T-helper 17 cell (primary cell): ENCODE data around the gene PPFIA2. TPM values are rescaled to one million over a fixed set of nuclear protein-coding genes. Genes with fewer than 3 reads are reported as not detected.

Experiments
- ATAC-seq: fragments of 150-1000 bp; cut with Tn5 transposase; 2 replicates; pipeline ENCODE4 v1.10.0; 2021; ENCODE audit warnings: mild to moderate bottlenecking, moderate library complexity
- DNase-seq, 3 donors: peaks; one replicate each; pipeline versions ENCODE4 v3.0.0 to v3.0.0-alpha.2; 2020 to 2021
- H3K9me3 ChIP-seq: one replicate; pipeline ENCODE4 v1.7.0; 2013; ENCODE audit warnings: low read length, mild to moderate bottlenecking; ENCODE audit not compliant: control insufficient read depth, poor library complexity, severe bottlenecking
- H3K27ac Mint-ChIP-seq: one replicate; pipeline ENCODE4 v1.8.0; 2022; ENCODE audit warnings: mild to moderate bottlenecking, moderate library complexity, mixed read lengths
- H3K27me3 Mint-ChIP-seq: one replicate; pipeline ENCODE4 v1.8.0; 2022; ENCODE audit warnings: mixed read lengths
- H3K36me3 Mint-ChIP-seq: one replicate; pipeline ENCODE4 v1.8.0; 2022; ENCODE audit warnings: low read depth, mixed read lengths
- H3K4me1 Mint-ChIP-seq: one replicate; pipeline ENCODE4 v1.8.0; 2022; ENCODE audit warnings: mild to moderate bottlenecking, mixed read lengths
- H3K4me3 Mint-ChIP-seq: one replicate; pipeline ENCODE4 v1.8.0; 2022; ENCODE audit warnings: mild to moderate bottlenecking, moderate library complexity, mixed read lengths
- total RNA-seq, 4 donors: library from RNA in 2 of 4; stranded (reverse) in 2 of 4; gene quantifications; one replicate each; pipeline ENCODE4 v1.2.3 and lab custom pipeline; 2022 to 2026

Gene PPFIA2
- total RNA-seq, 2 donors from 2014 or later = not detected

- no peaks in the 10 kb centered on the region for H3K36me3 Mint-ChIP-seq
- no peaks in the 10 kb centered on the region for H3K27me3 Mint-ChIP-seq
- H3K4me1 Mint-ChIP-seq = no peaks in the 10 kb centered on the region
- DNase-seq (no peak), ATAC-seq (no peak)
- H3K9me3 ChIP-seq = no peaks in the 10 kb centered on the region
- H3K4me3 Mint-ChIP-seq = no peak overlapping the region
- H3K27ac Mint-ChIP-seq = no peak overlapping the region
Measured at GRCh38 chr12:81572411-81572810, 186.7 kb downstream of the PPFIA2 start.

- ATAC-seq = no peak
- Mint-ChIP-seq H3K4me1 (no peaks in the 10 kb centered on the region), H3K36me3 (no peaks in the 10 kb centered on the region), H3K27me3 (no peaks in the 10 kb centered on the region), H3K4me3 (no peak overlapping the region), H3K27ac (no peak overlapping the region)
- DNase-seq = no peak
- no peaks in the 10 kb centered on the region for H3K9me3 ChIP-seq
Measured at GRCh38 chr12:81570234-81570633, 188.9 kb downstream of the PPFIA2 start.

GRCh38 chr12:81564237-81564636 is 194.9 kb downstream of the PPFIA2 start:
- H3K4me1 Mint-ChIP-seq = no peaks in the 10 kb centered on the region
- H3K9me3 ChIP-seq = no peaks in the 10 kb centered on the region
- no peak overlapping the region for H3K27ac Mint-ChIP-seq
- ATAC-seq (no peak), DNase-seq (no peak)
- H3K4me3 Mint-ChIP-seq = no peak overlapping the region
- no peaks in the 10 kb centered on the region for H3K27me3 Mint-ChIP-seq
- no peaks in the 10 kb centered on the region for H3K36me3 Mint-ChIP-seq

GRCh38 chr12:81558031-81558430 is 201.1 kb downstream of the PPFIA2 start:
- H3K4me1 Mint-ChIP-seq = no peaks in the 10 kb centered on the region
- H3K27ac Mint-ChIP-seq = no peak overlapping the region
- no peaks in the 10 kb centered on the region for H3K36me3 Mint-ChIP-seq
- ATAC-seq (no peak), DNase-seq (no peak)
- H3K9me3 ChIP-seq = no peaks in the 10 kb centered on the region
- H3K4me3 Mint-ChIP-seq = no peak overlapping the region
- no peaks in the 10 kb centered on the region for H3K27me3 Mint-ChIP-seq

- DNase-seq = no peak
- no peaks in the 10 kb centered on the region for H3K4me1 Mint-ChIP-seq
- H3K9me3 ChIP-seq = no peaks in the 10 kb centered on the region
- no peak overlapping the region for H3K27ac Mint-ChIP-seq
- no peaks in the 10 kb centered on the region for H3K36me3 Mint-ChIP-seq
- no peak for ATAC-seq
- H3K27me3 Mint-ChIP-seq = no peaks in the 10 kb centered on the region
- no peak overlapping the region for H3K4me3 Mint-ChIP-seq
Measured at GRCh38 chr12:81546811-81547210, 212.3 kb downstream of the PPFIA2 start.

- Mint-ChIP-seq H3K27me3 (no peaks in the 10 kb centered on the region), H3K27ac (no peak overlapping the region), H3K4me3 (no peak overlapping the region), H3K36me3 (no peaks in the 10 kb centered on the region), H3K4me1 (no peaks in the 10 kb centered on the region)
- ATAC-seq (no peak), DNase-seq (no peak)
- H3K9me3 ChIP-seq = no peaks in the 10 kb centered on the region
Measured at GRCh38 chr12:81543621-81544139, 215.5 kb downstream of the PPFIA2 start.

GRCh38 chr12:81542065-81543010 is 216.8 kb downstream of the PPFIA2 start:
- Mint-ChIP-seq H3K4me1 (no peaks in the 10 kb centered on the region), H3K4me3 (no peak overlapping the region), H3K27me3 (no peaks in the 10 kb centered on the region), H3K36me3 (no peaks in the 10 kb centered on the region), H3K27ac (no peak overlapping the region)
- ATAC-seq (no peak), DNase-seq (no peak)
- no peaks in the 10 kb centered on the region for H3K9me3 ChIP-seq

GRCh38 chr12:81541121-81541520 is 218.0 kb downstream of the PPFIA2 start:
- no peaks in the 10 kb centered on the region for H3K27me3 Mint-ChIP-seq
- no peaks in the 10 kb centered on the region for H3K4me1 Mint-ChIP-seq
- H3K36me3 Mint-ChIP-seq = no peaks in the 10 kb centered on the region
- H3K27ac Mint-ChIP-seq = no peak overlapping the region
- no peaks in the 10 kb centered on the region for H3K9me3 ChIP-seq
- no peak overlapping the region for H3K4me3 Mint-ChIP-seq
- no peak for ATAC-seq
- no peak for DNase-seq

GRCh38 chr12:81539279-81539678 is 219.9 kb downstream of the PPFIA2 start:
- H3K27ac Mint-ChIP-seq = no peak overlapping the region
- no peaks in the 10 kb centered on the region for H3K4me1 Mint-ChIP-seq
- H3K4me3 Mint-ChIP-seq = no peak overlapping the region
- H3K27me3 Mint-ChIP-seq = no peaks in the 10 kb centered on the region
- no peaks in the 10 kb centered on the region for H3K9me3 ChIP-seq
- ATAC-seq (no peak), DNase-seq (no peak)
- H3K36me3 Mint-ChIP-seq = no peaks in the 10 kb centered on the region

- Mint-ChIP-seq H3K36me3 (no peaks in the 10 kb centered on the region), H3K27me3 (no peaks in the 10 kb centered on the region), H3K27ac (no peak overlapping the region), H3K4me1 (no peaks in the 10 kb centered on the region), H3K4me3 (no peak overlapping the region)
- H3K9me3 ChIP-seq = no peaks in the 10 kb centered on the region
- no peak for ATAC-seq
- no peak for DNase-seq
Measured at GRCh38 chr12:81533054-81533453, 226.1 kb downstream of the PPFIA2 start.

GRCh38 chr12:81530352-81530751 is 228.8 kb downstream of the PPFIA2 start:
- Mint-ChIP-seq H3K27me3 (no peaks in the 10 kb centered on the region), H3K4me3 (no peak overlapping the region), H3K36me3 (no peaks in the 10 kb centered on the region), H3K27ac (no peak overlapping the region), H3K4me1 (no peaks in the 10 kb centered on the region)
- DNase-seq = no peak
- ATAC-seq = no peak
- no peaks in the 10 kb centered on the region for H3K9me3 ChIP-seq

GRCh38 chr12:81520064-81520945 is 238.8 kb downstream of the PPFIA2 start:
- Mint-ChIP-seq H3K4me1 (peaks cover 3% of the 10 kb centered on the region), H3K36me3 (no peaks in the 10 kb centered on the region), H3K27me3 (no peaks in the 10 kb centered on the region), H3K4me3 (peak overlapping the region; percentile 64), H3K27ac (no peak overlapping the region)
- DNase-seq = no peak
- H3K9me3 ChIP-seq = no peaks in the 10 kb centered on the region
- no peak for ATAC-seq

- DNase-seq = no peak
- no peak overlapping the region for H3K27ac Mint-ChIP-seq
- no peaks in the 10 kb centered on the region for H3K9me3 ChIP-seq
- no peaks in the 10 kb centered on the region for H3K27me3 Mint-ChIP-seq
- peaks cover 3% of the 10 kb centered on the region for H3K4me1 Mint-ChIP-seq
- no peaks in the 10 kb centered on the region for H3K36me3 Mint-ChIP-seq
- no peak for ATAC-seq
- no peak overlapping the region for H3K4me3 Mint-ChIP-seq
Measured at GRCh38 chr12:81518638-81519037, 240.5 kb downstream of the PPFIA2 start.
